ENCODE measurements around the gene DDX46.
"Not testable (repeated sequence)": the region's sequence is repeated elsewhere in the genome, so short reads cannot be mapped to it uniquely, and the experiment has no call there.

The DDX46 gene

GRCh38 chr5:134784946-134785620 lies 26.5 kb downstream of the DDX46 start:
- no peak for DNase-seq (ENCODE audit: low read depth)

- DNase-seq (ENCODE audit: low read depth), result no peak
These were observed 29.1 kb downstream of the DDX46 start for GRCh38 chr5:134787692-134788091.

- DNase-seq (ENCODE audit: low read depth), result no peak
These were observed 33.0 kb downstream of the DDX46 start for GRCh38 chr5:134791580-134791979.

- no peak for DNase-seq (ENCODE audit: low read depth)
These were observed 33.7 kb downstream of the DDX46 start for GRCh38 chr5:134792286-134792685.

GRCh38 chr5:134793111-134793510 lies 34.5 kb downstream of the DDX46 start:
- no peak for DNase-seq (ENCODE audit: low read depth)

GRCh38 chr5:134794082-134794481 lies 35.5 kb downstream of the DDX46 start:
- no peak for DNase-seq (ENCODE audit: low read depth)

GRCh38 chr5:134794819-134795218 lies 36.2 kb downstream of the DDX46 start:
- DNase-seq (ENCODE audit: low read depth), result no peak

- DNase-seq (ENCODE audit: low read depth), result no peak
These were observed 39.9 kb downstream of the DDX46 start for GRCh38 chr5:134798468-134798867.

GRCh38 chr5:134803821-134804220 lies 45.2 kb downstream of the DDX46 start:
- no peak for DNase-seq (ENCODE audit: low read depth)

- no peak for DNase-seq (ENCODE audit: low read depth)
These were observed 54.8 kb downstream of the DDX46 start for GRCh38 chr5:134813407-134813806.

GRCh38 chr5:134813827-134814226 lies 55.2 kb downstream of the DDX46 start:
- no peak for DNase-seq (ENCODE audit: low read depth)

GRCh38 chr5:134817006-134817405 lies 58.4 kb downstream of the DDX46 start:
- no peak for DNase-seq (ENCODE audit: low read depth)

GRCh38 chr5:134818776-134819175 lies 60.2 kb downstream of the DDX46 start:
- no peak for DNase-seq (ENCODE audit: low read depth)

- DNase-seq (ENCODE audit: low read depth), result no peak
These were observed 60.9 kb downstream of the DDX46 start for GRCh38 chr5:134819407-134819963.

- no peak for DNase-seq (ENCODE audit: low read depth)
These were observed 63.3 kb downstream of the DDX46 start for GRCh38 chr5:134821841-134822240.

- no peak for DNase-seq (ENCODE audit: low read depth)
These were observed 66.1 kb downstream of the DDX46 start for GRCh38 chr5:134824681-134825080.

- no peak for DNase-seq (ENCODE audit: low read depth)
These were observed 66.6 kb downstream of the DDX46 start for GRCh38 chr5:134825212-134825611.

GRCh38 chr5:134833340-134834032 lies 74.9 kb downstream of the DDX46 start:
- no peak for DNase-seq (ENCODE audit: low read depth)

GRCh38 chr5:134835623-134836022 lies 77.0 kb downstream of the DDX46 start:
- DNase-seq (ENCODE audit: low read depth), result no peak

GRCh38 chr5:134837530-134838181 lies 79.1 kb downstream of the DDX46 start:
- DNase-seq (ENCODE audit: low read depth), result no peak

GRCh38 chr5:134838361-134838760 lies 79.8 kb downstream of the DDX46 start:
- not testable (repeated sequence) for DNase-seq (ENCODE audit: low read depth)

- DNase-seq (ENCODE audit: low read depth), result no peak
These were observed 82.2 kb downstream of the DDX46 start for GRCh38 chr5:134840811-134841210.

- no peak for DNase-seq (ENCODE audit: low read depth)
These were observed 85.7 kb downstream of the DDX46 start for GRCh38 chr5:134844252-134844651.

Measured in stimulated activated CD8-positive, alpha-beta memory T cell treated with anti-CD3 and anti-CD28 coated beads, Interleukin-15, amount 100 ng/mL, for 1 hour (primary cell).